ENCODE data around the gene LILRB3.
A peak's percentile ranks its signal among the peaks of the same experiment; 100 is the strongest.
"Not testable (repeated sequence)": the region's sequence is repeated elsewhere in the genome, so short reads cannot be mapped to it uniquely, and the experiment has no call there.

Gene LILRB3

DNA sequence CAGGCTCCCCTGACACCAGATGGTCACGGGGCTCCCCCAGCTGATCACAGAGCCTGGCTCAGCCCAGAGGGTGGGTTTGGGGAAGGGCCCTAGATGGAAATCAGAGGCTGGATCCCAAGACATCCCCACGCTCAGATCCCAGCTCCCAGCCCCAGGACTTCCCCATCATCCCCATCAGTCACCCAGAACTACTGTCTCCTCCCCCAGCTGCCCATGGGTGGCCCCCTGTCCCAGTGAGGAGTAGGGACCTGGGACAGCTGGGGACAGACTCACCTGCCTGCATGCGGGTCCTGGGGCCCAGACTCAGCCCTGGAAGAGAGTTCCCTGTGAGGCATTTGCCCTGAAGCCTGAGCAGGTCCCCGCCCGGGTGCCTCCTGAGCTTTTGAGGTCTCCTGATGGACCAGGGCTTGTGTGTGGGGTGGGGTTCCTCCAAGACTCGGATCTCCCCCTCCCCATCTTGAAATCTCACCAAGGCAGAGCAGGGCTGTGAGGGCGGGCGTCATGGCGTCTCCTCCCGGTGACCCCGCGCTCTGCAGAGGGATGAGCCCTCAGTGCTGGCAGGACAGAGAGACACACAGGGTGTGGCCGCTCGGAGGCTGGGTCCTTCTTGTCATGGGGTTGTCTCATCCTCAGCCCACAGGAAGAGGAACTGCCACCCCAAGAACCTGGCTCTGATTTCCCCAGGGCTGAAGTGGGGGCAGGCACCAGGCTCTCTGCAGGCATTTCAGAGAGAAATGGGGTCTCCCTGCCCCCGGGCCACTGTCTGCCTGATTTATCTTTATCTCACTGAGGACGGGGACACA lies at the start of gene LILRB3:
Gene LILRB3, minus strand, starts transcription at position 534 of the 803 bp plus-strand sequence. Its CDS starts 31 bp downstream, at position 503.
- DNase-seq, result not testable (repeated sequence)

- DNase-seq, result not testable (repeated sequence)
Observed at GRCh38 chr19:54272181-54272580, 49.4 kb upstream of the LILRB3 start.

- not testable (repeated sequence) for DNase-seq
Observed at GRCh38 chr19:54271587-54271986, 48.8 kb upstream of the LILRB3 start.

GRCh38 chr19:54271106-54271505 lies 48.3 kb upstream of the LILRB3 start:
- DNase-seq, result no peak

- no peak for DNase-seq
Observed at GRCh38 chr19:54268936-54269335, 46.1 kb upstream of the LILRB3 start.

DNA sequence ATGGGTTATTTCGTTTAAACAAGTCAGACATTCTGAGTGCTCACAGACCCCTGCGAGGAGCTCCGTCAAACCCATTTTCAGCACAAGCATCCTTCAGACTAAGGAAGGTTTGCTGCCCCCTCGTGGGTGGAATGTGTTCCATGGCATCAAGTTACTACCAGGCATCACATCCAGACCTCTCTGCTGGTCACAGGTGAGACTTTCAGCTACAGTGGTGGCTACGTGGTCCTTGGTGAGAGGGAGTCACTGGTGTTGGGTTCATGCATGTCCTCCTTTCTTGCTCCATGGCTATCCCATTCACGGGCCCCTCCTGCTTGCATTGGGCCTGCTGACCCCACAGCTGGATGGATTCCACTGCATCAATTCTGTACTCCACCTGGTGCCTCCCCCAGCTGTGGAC lies 43.3 kb upstream of the LILRB3 start:
- peak; percentile 61 for DNase-seq

- DNase-seq, result no peak
Observed at GRCh38 chr19:54262470-54262869, 39.7 kb upstream of the LILRB3 start.

DNA sequence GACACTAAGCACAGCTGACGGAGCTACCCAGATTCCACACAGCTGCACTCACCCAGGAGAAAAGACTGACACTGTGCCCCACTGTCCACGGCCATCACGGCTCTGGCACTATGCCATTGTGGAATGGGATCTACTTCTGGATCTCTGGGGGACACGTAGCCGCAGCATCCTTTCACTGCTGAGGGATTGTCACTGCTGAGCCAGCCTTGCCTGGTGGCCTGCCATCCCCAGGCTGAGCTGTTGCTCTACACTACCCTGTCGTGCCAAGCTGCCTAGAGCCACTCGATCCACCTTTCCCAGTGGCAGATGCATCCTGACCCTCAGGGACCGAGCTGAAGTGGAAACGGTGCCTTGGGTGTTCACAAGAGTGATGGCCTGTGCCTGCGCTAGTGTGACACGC lies 39.3 kb upstream of the LILRB3 start:
- no peak for DNase-seq

- no peak for DNase-seq
Observed at GRCh38 chr19:54257116-54257480, 34.3 kb upstream of the LILRB3 start, which contains the start of gene LILRB5. TSS of gene LILRB5 (minus strand) at chr19:54257273. CDS start at chr19:54257193, 80 bp downstream.

DNA sequence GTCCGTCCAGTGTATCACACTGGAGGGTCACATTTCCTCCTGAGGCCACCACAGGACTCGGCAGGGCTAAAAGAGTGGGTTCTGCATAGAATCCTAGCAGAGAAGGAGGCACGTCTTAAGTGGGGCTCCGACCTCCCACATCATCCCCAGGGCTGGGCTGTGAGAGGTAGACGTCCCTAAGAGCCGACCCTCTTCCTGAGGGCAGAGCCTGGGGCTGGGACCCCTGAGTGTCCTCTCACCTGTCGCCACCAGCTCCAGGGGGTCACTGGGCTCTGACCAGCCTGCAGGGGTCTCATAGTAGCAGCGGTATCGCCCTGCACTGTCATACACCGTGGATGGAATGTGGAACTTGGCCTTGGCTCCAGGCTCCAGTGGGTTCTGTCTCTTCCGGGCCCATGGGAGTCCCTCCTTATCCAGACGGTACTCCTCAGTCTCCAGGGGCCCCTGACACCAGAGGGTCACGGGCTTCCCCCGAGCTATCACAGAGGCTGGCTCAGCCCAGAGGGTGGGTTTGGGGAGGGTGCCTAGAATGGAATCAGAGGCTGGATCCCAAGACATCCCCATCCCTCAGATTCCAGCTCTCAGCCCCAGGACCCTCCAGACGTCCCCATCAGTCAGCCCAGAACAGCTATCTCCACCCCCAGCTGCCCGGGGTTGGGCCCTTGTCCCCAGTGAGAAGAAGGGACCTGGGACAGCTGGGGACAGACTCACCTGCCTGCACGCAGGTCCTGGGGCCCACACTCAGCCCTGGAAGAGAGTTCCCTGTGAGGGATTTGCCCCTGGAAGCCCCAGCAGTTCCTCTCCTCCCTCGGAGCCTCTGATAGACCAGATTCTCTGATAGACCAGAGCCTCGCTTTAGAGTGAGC lies 33.7 kb upstream of the LILRB3 start:
- DNase-seq, result no peak

GRCh38 chr19:54255105-54255775 lies 32.4 kb upstream of the LILRB3 start:
- no peak for DNase-seq

GRCh38 chr19:54254195-54254906 lies 31.5 kb upstream of the LILRB3 start:
- no peak for DNase-seq

GRCh38 chr19:54253331-54254194 lies 30.8 kb upstream of the LILRB3 start:
- no peak for DNase-seq

GRCh38 chr19:54252845-54253244 lies 30.0 kb upstream of the LILRB3 start:
- DNase-seq, result no peak

- DNase-seq, result no peak
Observed at GRCh38 chr19:54252243-54252642, 29.4 kb upstream of the LILRB3 start.

DNA sequence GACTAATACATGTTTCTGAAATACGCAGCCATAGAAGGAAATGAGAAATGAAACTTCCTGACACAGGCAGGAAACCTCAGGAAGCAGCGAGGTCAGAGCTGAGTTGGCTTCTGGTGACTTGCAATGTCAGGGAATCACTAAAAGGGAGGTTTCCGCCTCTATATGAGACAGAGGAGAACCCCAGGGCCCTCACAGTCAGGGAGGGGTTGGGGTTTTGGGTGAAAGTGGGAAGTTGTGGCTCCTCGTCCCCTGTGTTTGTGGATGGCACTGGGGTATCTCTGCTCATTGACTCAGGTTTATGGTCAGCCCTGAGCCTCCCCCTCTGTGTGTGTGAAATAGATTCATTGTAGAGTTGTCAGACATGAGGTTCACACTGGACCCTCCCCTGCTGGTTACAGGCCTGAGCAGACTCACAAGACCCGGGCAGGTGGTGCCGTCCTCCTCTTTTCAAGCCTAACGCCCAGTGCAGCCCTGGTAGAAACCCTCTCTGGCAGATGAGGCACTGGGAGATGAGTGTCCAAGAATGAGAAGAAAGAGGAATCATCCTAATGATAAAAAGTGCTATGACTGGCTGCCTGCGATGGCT lies 25.3 kb upstream of the LILRB3 start:
- DNase-seq, result no peak

DNA sequence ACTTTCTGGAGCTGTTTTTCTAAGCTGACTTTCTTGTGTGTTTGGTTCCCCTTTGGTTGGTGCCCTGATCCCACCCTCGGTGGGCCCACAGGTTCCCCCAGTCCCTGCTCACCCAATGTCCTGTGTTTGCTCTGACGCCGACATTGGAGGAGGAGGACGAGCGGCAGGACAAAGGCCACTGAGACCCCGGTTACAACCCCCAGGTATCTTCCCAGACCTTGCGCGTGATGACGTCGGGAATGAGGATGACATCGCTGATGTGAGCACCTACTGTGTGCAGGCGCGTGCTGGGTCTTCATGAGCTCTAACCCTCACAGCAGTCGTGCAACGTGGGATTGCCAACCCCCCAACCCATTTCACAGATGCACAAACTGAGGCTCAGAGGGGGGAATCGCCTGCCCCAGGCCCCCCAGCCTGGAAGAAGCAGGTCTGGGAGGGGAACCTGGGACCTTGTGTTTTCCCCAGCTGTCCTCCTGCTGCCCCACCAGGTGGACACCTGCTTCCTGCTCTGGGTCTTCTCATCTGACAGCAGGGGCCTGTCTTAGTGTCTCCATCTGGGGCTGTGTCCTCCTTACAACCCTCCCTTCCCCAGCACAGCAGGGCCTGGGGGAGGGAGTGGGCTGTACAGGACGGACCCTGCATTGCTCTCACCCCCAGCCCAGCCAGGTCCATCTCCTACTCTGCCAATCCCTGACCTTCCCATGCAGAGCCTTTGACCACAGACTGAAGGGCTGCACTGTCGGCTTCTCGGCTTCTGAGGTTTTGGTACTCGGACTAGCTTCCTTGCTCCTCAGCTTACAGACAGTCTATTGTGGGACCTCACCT lies 24.5 kb upstream of the LILRB3 start:
- DNase-seq, result no peak

GRCh38 chr19:54245936-54246335 lies 23.1 kb upstream of the LILRB3 start:
- DNase-seq, result no peak

DNA sequence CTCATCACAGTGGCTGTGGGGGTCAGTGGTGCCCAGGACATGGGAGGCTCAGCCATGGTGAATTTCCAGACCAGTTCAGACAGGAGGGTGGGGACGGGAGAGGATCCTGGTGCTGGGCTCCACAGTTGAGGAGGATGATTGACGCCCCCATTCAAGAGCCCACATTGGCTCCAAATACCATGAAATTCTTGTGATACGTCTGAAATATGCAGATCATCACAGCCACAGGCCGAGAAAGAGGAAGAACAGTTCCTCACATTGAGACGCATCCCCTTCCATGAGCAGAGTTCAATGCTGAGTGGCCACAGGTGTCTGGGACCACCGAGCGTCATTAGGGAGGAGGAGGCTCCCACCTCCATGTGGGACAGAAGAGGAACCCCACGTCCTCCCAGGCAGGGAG lies 21.0 kb upstream of the LILRB3 start:
- DNase-seq, result not testable (repeated sequence)

GRCh38 chr19:54242646-54243045 lies 19.8 kb upstream of the LILRB3 start, which contains the start of gene LILRA6:
TSS of gene LILRA6 (minus strand) at chr19:54242790.
- not testable (repeated sequence) for DNase-seq

All from NCI-H748 treated with DMSO at 0.1 percent for 48 hours (cell line).